Measurements from ENCODE around the gene NDUFA13.

Gene NDUFA13

DNA sequence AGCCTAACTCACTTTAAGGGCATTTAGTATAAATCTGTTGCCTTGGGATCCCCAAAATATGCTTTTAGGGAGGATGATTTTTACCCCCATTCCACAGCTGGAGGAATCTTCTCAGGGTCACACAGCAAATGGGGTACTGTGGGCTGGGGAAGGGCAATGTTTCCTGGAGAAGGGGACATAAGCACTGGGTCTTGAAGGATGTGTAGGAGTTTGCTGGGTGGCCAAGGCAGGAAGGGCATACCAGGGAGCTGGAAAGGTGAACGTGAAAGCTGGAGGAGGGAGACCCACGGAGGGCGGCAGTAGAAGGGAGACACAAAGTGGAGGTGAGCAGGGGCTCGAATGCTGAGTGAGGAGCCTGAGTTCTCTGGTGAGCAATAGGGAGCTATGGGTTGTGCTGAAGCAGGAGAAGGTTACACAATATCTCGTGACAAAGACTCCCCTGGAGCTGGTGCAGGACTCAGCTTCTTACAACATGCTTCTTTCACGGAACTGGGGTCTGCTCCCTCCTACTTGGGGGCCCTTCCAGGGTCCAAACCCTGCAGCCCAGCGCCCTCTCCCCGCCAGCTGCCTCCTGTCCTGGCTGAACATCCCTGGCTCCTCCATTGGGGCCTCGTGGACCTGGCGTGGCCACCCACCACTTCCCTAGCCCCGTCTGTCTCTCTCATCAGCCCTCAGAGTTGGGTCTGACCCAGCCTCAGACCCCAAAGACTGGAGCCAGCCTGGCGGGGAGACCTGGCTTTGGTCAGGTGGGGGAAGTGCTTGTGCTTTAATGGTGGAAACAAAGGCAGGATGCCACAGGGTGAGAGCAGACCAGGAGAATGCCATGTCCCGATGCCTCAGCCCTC lies 33.1 kb downstream of the NDUFA13 start:
- no peak for DNase-seq (ENCODE audit: low spot score)

DNA sequence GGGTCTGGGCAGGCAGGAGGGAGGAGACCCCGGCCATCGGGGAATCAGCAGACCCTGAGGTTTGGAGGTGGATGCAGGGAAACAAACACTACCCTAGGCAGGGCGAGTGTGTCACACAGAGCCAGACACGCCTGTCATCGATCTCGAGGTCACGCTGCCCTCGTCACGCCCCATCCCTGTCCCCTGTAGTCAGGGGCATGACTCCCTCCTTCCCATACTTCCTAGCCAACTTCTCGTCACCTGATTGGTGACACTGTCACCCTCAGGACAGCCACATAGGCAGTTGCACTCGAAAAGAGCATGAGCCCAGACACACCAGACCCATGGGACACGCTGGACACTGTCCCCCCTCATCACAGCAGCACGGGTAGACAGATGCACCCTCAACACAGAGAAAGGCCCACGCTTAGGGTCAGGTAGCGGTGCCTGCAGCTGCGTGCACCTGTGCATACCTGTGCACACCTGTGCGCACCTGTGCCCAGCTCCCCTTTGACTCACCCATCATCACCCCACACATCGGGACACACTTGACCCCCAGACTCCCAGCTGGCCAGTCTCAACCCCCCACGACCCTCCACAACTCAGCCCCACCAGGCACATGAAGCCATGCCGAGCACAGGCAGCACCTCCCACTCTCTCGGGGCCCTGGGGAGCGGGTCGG lies 33.9 kb downstream of the NDUFA13 start:
- no peak for DNase-seq (ENCODE audit: low spot score)

- no peak for DNase-seq (ENCODE audit: low spot score)
These were observed 34.5 kb downstream of the NDUFA13 start for GRCh38 chr19:19550485-19550929.

DNA sequence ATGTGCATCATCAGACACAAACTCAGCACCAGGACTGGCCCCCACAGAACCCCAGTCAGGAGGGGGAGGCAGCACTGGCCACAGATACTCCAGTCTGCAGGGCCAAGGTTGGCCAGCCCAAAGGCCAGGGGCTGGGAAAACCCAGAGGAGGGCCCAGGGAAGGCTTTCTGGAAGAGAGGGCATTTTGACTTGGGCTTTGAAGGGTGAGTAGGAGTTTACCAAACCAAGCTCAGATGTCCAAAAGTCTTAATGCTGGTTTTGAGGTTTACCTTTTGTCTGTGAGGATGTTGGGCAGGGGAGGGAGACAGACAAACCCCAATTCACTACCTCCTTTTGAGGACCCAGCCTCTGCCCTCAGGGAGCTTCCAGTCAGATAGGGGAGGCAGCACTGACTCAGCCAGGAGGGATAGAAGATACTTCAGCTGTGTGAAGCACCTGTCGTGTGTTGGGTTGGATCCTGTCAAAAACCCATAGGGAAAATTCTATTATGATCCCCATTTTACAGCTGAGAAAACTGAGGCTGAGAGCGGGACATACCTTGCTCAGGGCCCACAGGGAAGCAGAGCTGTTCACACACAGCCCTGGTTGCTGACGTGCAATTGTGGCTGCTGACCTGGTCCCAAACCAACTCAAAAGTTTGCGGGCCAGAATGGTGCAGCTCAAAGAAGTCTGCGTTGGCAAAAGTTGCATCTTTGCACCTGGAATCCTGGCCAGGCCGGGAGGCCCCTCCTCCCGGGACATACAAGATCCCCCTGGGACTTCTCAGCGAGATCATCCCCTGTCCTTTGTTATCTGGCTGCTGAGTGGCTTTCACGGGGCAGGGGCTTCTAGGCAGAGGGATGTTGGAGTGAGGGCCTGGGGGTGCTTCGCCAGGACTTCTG lies 35.2 kb downstream of the NDUFA13 start:
- DNase-seq (ENCODE audit: low spot score): no peak

DNA sequence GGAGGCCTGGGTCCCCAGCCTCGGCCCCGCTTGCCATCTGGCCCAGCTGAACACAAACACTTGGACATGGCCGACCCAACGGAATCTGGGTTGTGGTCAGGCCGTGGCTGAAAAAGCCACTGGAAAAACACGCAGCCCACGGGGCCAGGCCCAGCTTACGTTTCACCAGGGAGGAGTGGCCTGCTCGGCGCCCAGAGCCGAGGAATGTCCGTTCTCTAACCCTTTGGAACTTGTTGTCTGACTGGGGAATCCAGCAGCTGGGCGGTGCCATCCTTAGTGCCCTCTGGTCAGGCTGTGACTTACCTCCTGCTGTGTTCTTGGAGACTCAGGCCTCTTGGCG lies 35.8 kb downstream of the NDUFA13 start:
- no peak for DNase-seq (ENCODE audit: low spot score)

DNA sequence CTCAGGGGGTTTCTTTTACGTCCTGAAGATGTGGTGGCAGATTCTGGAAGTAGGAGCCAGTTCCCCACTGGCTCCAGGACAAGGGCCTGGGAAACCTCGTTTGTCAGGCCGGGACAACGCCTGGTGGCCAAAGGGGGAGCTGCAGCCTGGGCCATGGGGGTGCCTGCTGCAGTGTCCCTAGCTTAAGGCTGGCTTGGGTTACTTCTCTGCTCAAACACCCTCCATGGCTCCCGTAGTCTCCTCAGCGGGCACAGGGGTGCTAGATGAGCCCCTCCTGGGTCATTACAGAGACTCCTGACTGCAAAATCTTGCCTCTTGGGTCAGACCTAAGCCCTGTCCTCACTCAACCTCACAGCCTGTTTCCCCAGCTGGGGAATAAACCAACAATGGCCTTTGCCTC lies 36.8 kb downstream of the NDUFA13 start:
- no peak for DNase-seq (ENCODE audit: low spot score)

- DNase-seq (ENCODE audit: low spot score): no peak
These were observed 37.6 kb downstream of the NDUFA13 start for GRCh38 chr19:19553670-19554069.

DNA sequence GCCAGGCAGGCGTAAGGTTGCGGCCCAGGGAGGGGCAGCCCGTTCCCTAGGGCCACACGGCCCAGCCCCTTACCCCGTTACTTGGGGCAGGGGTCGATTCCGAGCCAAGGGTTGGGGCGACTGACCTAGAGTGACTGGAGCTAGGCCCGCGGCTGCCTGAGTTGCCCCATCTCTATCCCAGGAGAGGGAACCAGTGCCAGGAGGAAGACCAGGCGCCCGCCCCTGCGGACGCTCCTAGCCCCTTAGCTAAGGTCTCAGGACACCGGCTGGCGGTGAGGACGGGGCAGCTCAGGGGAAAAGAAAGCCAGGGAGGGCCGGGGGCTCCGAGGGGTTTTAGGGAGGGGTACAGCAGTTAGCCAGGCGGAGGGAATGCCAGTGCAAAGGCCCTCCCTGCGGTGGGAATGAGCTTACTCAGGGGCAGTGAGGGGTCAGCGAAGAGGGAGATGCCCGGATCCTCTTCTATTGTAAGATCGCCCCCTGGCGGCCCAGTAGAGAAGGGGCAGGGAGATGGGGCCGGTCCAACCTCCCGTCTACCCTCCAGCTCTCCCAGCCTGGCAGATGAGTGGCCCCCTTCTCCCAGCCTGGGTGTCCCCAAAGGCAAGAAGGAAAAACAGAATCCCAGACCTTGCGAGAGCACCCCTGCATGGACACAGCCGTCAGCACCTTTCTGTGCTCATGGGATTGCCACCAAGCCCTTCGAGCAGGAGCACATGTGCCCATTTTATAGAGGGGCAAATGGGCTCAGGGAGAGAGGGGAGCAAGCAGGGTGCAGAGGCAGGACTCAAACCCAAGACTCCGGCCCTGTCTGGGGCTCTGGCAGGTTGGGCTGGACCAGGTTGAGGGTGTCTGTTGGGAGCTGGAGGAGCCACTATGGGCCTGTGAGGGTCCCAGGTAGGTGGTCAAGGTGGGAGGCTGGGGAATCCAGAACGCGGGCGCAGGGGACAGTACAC lies 38.3 kb downstream of the NDUFA13 start:
- peak; percentile 60 for DNase-seq (ENCODE audit: low spot score)

DNA sequence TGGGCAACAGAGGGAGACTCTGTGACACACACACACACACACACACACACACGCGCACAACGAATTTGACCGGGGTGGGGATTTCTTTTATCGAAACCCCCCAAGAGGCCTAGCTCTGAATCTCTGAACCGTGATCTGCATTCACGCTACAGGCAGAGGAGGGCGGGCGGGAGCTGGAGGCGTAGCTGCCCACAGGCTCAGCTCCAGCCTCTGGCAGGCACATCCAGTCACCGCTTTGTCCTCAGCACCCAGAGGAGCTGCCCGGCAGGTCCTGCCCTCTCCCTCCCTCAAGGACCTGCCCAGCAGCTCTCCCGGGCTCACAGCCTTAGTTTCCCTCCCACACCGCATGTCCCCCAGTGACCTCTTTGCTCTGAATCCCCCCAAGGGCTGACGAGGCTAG lies 42.0 kb downstream of the NDUFA13 start:
- no peak for DNase-seq (ENCODE audit: low spot score)

DNA sequence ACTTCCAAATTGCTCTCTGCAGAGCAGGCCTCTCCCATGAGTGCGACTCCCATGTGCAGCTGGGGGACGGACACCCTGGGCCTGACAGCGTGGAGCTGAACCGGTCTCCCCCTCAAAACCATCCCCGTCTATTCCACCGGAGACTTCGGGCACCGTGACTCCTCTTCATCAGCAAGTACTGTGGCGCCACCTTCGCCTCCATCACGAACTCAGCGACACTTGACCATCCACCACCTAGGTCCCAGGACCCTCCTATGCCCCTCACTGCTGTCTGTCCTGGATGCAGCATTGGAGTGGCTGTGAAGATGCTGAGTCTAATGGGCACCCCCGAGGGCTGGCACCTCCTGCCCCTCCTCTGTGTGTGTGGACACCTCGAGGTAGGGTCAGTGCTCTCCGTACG lies 42.6 kb downstream of the NDUFA13 start:
- DNase-seq (ENCODE audit: low spot score): no peak

DNA sequence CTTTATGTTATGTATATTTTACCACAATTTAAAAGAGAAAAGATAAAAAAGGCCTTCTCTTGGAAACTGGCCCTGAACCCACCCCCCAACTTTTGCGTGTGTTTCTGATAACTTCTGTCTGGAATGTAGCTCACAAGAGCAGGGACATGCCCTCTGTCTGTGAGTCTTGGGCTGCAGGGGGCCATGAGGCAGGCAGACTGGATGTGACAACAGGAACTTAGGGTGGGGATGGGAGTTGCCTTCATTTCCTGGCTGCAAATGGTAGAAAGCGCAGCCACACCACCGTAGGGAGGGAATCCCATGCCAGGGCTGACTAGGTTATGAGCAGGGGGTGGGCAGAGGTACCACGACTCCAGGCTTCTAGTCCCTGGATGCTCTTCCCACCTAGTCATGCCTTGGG lies 43.9 kb downstream of the NDUFA13 start:
- no peak for DNase-seq (ENCODE audit: low spot score)

- no peak for DNase-seq (ENCODE audit: low spot score)
These were observed 46.1 kb downstream of the NDUFA13 start for GRCh38 chr19:19561946-19562664.

GRCh38 chr19:19562665-19563347 lies 46.8 kb downstream of the NDUFA13 start:
- DNase-seq (ENCODE audit: low spot score): no peak

- DNase-seq (ENCODE audit: low spot score): no peak
These were observed 47.4 kb downstream of the NDUFA13 start for GRCh38 chr19:19563348-19563848.

DNA sequence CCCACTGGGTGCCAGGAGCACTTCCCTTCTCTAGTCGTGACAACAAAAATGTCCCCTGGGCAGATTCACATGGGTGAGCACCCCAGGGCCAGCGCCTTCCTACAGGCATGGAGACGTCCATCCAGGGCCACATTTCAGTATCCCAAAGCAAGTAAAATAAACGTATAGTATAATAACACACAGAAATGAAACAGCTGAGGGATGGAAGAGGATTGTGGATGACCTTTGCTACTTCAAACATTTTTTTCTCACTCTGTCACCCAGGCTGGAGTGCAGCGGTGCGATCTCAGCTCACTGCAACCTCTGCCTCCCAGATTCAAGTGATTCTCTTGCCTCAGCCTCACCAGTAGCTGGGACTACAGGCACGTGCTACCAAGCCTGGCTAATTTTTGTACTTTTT lies 50.3 kb downstream of the NDUFA13 start:
- DNase-seq (ENCODE audit: low spot score): no peak

DNA sequence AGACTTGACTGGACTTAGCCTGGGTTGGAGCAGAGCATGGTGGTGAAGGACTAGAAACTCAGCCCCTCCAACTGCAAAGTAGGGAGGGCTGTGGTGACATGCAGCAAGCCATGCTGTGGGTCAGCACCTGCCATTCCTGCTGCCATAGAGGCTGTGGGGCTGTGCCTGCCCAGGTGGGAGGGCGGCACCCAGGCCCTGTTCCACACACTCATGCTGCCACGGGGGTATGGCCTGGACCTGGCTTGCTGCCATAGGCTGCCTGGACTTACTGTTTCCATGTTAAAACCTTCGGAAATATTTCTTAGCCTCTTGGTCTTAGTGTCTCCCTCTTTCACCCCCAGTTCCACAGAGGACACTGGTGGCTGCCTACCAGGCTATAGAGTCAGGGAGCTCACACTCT lies 51.4 kb downstream of the NDUFA13 start:
- no peak for DNase-seq (ENCODE audit: low spot score)

GRCh38 chr19:19568802-19569756 lies 53.1 kb downstream of the NDUFA13 start:
- DNase-seq (ENCODE audit: low spot score): peak; percentile 58

DNA sequence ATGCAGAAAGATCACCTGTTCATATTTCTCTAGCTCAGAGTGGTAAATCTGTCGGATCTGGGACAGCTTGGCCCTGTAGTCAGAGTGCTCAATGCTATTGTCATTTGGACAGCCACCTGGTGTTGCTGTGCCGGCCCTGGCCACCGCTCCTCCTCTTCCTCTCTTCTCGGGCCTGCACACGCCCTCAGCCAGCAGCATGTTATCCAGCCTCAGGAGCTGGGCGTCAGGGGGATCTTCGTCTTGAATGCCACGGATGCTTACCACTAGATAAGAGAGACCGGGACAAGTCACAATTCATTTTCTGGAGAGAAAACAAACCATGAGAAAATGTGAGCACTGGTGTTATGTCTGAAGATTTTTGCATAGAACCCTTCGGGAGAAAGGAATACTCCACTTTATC lies 54.5 kb downstream of the NDUFA13 start:
- no peak for DNase-seq (ENCODE audit: low spot score)

Data from RKO (cell line).